NCI-H1092 treated with DMSO at 0.1 percent for 48 hours (cell line): ENCODE results near the gene ETFB.

ENCODE experiments used
- DNase-seq: peaks from one replicate; lab custom pipeline; 2025; lab: John Stamatoyannopoulos, UW

ETFB gene

DNA sequence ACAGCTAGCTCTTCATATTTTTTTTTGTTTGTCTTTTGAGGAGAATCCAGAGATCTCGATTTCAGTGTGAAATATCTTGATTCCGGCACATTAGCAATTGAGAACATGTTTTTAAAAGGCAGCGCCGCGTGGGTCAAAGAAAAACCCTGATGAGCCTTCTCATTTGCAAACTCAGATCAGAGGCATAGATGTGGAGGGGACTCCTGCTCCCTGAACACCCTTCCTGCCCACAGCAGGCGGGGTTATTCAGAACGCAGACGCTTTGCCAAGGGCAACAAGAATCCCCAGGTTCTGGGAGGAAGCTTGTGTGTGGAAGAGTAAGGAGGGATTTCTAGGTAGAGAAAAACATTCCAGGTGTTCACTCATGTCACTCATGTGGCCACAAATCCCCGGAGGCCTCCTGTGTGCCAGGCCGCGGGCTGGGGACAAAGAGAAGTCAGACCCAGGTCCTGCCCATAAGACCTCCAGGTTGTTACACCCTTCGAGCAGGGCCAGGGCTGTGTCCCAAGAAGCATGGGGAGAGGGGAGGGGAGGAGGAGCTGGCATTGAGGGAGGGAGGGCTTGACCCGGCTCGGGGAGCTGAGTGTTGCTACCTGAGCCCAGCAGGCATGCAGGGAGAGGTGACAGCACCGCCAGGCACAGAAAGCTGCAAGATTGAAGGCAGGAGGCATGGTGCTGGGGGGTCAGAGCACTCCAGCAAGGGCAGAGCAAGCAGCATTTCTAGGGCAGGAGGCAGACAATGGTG lies 70.6 kb downstream of the ETFB start:
- no peak for DNase-seq
